Peyer's patch (tissue), 4 donors: ENCODE data around the gene CSPG4.

Experiments used
- POLR2A ChIP-seq, 2 donors: fragments of 450-650 bp; IDR thresholded peaks; one replicate each; pipeline ENCODE4 v1.5.1; 2017; ENCODE audit warnings: antibody characterized with exemption in 2 of 2, mild to moderate bottlenecking in 2 of 2, moderate library complexity in 2 of 2
- TF ChIP-seq, protein P1 (sequence below), 6 experiments: fragments of 450-650 bp in 4 of 6; fragments of 200-600 bp in 2 of 6; sonication (generic) in 1 of 6; IDR thresholded peaks; one replicate each; pipeline ENCODE4 v1.5.1; 2017 to 2019; ENCODE audit warnings: antibody characterized with exemption in 6 of 6, mild to moderate bottlenecking in 3 of 6, moderate library complexity in 1 of 6

DNA sequence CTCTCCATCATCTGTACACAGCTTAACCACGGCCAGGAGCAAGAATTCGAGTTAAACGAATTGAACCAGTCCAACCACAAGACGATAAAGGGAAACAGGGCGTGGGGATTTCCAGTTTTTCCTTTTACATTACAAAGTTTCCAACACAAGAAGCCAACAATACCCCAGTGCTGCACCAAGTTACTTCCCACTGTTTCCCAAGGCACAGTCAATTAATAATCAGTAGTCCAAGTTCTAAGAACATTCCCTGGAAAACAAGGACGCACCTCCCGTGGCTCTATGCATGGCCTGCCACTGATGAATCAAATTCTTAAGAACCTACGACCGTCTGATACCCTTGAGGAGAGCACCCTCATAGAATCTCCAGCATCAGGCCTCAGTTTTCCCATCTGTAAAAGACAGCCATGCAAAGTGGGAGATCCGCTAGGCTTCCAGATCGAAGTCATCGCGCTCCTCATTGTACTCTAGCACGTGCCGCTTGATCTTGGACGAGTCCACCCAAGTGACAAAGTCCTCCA lies 73.4 kb downstream of the CSPG4 start:
- TF ChIP-seq, protein P1, sequence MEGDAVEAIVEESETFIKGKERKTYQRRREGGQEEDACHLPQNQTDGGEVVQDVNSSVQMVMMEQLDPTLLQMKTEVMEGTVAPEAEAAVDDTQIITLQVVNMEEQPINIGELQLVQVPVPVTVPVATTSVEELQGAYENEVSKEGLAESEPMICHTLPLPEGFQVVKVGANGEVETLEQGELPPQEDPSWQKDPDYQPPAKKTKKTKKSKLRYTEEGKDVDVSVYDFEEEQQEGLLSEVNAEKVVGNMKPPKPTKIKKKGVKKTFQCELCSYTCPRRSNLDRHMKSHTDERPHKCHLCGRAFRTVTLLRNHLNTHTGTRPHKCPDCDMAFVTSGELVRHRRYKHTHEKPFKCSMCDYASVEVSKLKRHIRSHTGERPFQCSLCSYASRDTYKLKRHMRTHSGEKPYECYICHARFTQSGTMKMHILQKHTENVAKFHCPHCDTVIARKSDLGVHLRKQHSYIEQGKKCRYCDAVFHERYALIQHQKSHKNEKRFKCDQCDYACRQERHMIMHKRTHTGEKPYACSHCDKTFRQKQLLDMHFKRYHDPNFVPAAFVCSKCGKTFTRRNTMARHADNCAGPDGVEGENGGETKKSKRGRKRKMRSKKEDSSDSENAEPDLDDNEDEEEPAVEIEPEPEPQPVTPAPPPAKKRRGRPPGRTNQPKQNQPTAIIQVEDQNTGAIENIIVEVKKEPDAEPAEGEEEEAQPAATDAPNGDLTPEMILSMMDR (IDR thresholded peaks at IDR 0.05): peak in 1 of 6 experiments; percentile 1
- no peak for TF ChIP-seq POLR2A (IDR thresholded peaks at IDR 0.05)
